ENCODE data around the gene FBXO48. TPM values are rescaled to one million over a fixed set of nuclear protein-coding genes. Genes with fewer than 3 reads are reported as not detected.

Gene FBXO48, protein sequence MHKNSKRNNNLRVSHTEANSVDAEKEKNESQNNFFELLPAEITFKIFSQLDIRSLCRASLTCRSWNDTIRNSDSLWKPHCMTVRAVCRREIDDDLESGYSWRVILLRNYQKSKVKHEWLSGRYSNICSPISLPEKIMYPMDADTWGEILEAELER
- 1 to 10 TPM in 4 of 10 donors, under 1 TPM in 6; 0.27 to 1.2 (median 0.97) TPM for total RNA-seq
- polyA plus RNA-seq: under 1 TPM; 0.30 to 0.51 TPM
- long read RNA-seq, donor 1, partial matches to known transcripts: 2 of 3 reads
- long read RNA-seq, donor 1, other reads (novel, unspliced or antisense): 1 of 3 reads
- long read RNA-seq, donor 2, partial matches to known transcripts: 1 of 2 reads
- long read RNA-seq, donor 2, other reads (novel, unspliced or antisense): 1 of 2 reads
- long read RNA-seq, donor 3: 0 reads

DNA sequence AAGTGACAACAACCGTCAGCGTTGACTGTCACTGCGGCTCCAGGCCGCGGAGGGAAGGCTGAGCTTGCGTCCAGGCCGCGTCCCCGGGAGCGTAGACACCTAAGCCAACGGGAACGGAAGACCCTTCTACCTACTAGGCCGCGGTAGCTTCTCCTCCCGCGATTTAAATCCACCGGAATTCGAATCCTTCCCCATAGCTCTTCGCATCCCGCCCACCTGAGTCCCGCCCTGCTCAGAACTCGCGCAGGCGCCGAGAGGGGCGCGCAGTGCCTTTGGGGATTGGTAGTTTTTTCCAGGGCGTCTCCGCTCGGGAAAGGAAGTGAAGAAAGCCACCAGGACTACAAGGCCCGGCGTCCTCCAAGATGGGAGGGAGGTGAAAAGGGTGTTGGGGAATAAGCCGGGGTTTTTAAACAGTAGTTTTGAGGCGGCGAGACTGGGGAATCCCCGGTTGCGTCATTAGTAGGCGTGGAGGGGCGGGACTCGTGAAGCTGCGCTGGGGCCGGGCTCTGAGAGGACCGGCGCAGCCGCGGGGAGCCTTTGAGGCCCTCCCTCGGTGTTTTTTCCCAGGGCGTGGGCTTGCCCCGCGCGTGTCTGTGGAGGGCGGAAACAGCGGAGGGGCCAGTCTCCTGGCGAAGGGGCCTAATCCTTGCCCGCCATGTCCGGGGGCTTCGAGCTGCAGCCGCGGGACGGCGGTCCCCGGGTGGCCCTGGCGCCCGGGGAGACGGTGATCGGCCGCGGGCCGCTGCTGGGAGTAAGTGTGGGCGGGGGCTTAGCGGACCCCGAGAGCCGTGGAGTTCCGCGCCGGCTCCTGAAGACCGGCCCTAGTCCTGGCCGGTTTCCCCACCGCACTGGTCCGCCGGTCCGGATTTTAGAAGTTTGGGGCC lies at the start of gene FBXO48, which contains the start of gene APLF:
Gene FBXO48, minus strand, starts transcription at position 218 of the 884 bp plus-strand sequence. CDS start 2,149 bp downstream, outside the sequence.
Gene APLF, plus strand, starts transcription at position 509 of the 884 bp plus-strand sequence. Its CDS starts 147 bp downstream, at position 656.
- no peaks in the 10 kb centered on the region for H3K36me3 ChIP-seq
- intact Hi-C loops (cut with DNase I): loop anchor here in 7 of 10 donors (2.0 to 10.0 kb wide), 7 partner anchors 127 to 460 kb away; no protein-coding TSS in a partner anchor
- peak within 1 kb of the TSS; percentile 2 to 94 (median 84) for H3K27ac ChIP-seq
- no peaks in the 10 kb centered on the region for H3K9me3 ChIP-seq
- no peaks in the 10 kb centered on the region for H3K27me3 ChIP-seq
- peak within 1 kb of the TSS; percentile 66 to 95 (median 78) for H3K4me3 ChIP-seq
- TF ChIP-seq, protein P1, sequence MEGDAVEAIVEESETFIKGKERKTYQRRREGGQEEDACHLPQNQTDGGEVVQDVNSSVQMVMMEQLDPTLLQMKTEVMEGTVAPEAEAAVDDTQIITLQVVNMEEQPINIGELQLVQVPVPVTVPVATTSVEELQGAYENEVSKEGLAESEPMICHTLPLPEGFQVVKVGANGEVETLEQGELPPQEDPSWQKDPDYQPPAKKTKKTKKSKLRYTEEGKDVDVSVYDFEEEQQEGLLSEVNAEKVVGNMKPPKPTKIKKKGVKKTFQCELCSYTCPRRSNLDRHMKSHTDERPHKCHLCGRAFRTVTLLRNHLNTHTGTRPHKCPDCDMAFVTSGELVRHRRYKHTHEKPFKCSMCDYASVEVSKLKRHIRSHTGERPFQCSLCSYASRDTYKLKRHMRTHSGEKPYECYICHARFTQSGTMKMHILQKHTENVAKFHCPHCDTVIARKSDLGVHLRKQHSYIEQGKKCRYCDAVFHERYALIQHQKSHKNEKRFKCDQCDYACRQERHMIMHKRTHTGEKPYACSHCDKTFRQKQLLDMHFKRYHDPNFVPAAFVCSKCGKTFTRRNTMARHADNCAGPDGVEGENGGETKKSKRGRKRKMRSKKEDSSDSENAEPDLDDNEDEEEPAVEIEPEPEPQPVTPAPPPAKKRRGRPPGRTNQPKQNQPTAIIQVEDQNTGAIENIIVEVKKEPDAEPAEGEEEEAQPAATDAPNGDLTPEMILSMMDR (IDR thresholded peaks at IDR 0.05): no peak
- ATAC-seq: peak; percentile 97 to 99 (median 99)
- DNase-seq: peak; percentile 94 to 99
- 0 to 1% methylated on average over 82 of the region's 82 CpGs for WGBS, 2 donors
- H3K4me1 ChIP-seq: peaks cover 0 to 34% (median 17%) of the 10 kb centered on the region in 9 donors

DNA sequence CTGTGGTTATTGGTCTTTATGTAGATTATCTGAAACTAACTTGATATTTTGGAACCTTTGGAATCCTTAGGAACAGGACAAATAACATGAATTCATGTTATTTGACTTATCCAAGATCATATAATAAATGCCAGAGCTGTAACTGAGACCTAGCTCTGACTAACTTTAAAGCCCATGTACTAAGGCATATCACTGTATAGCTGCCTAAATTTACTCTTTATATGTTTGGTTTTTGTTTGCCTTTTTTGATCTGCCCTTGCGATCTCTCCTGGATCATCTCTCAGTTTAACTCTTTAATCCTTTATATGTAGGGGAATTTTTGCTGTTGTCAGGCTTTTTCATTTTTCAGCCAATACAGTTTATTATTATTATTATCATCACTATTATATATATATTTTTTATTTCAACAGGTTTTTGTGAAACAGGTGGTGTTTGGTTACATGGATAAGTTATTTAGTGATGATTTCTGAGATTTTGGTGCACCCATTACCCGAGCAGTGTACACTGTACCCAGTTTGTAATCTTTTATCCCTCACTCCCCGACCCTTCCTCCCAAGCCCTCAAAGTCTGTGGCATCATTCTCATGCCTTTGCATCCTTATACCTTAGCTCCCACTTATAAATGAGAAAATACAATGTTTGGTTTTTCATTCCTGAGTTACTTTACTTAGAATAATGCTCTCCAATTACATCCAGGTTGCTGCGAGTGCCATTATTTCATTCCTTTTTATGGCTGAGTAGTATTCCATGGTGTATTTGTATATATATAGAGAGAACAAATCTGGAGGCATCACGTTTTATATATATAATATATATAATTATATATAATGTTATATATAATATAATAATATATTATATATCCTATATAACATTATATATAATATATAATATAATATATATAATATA lies 49.2 kb upstream of the FBXO48 start:
- Histone ChIP-seq H3K27me3 (no peaks in the 10 kb centered on the region), H3K4me3 (no peak overlapping the region), H3K4me1 (peaks cover 0 to 5% (median 0%) of the 10 kb centered on the region in 9 donors), H3K9me3 (peaks cover 0 to 12% (median 0%) of the 10 kb centered on the region in 11 donors), H3K36me3 (no peaks in the 10 kb centered on the region), H3K27ac (no peak overlapping the region)
- DNase-seq (no peak), ATAC-seq (no peak)
- TF ChIP-seq, protein P1 (IDR thresholded peaks at IDR 0.05): no peak
- 84 to 90% methylated on average over 5 of the region's 5 CpGs for WGBS, 2 donors
- intact Hi-C loops (cut with DNase I): no loop called here

DNA sequence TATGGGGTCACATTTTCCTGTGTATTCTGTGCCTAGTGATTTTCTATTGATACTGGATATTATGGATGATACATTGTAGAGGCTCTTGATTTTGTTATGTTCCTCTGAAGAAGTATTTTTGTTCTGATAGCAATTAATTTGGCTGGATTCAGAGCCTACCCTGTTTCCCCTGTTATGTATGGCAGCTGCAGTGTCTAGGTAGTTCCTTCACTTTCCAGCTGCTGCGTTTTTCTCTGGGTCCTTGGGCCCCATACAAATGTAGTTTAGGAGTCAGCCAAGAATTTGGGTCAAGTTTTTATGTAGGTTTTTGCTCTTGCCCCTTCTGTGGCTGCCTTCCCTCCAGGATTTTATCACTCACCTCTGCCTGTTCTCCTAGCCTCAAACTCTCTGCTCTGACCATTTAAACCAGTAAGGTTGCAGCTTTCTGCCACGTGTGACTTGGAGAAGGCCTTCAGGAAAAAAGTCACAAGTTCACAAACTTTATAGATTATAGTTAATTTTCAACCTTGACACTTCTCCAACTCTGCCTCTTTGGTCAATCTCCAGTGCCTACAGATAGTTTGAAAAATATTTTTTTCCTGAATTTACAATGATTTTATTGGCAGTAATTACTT lies 47.3 kb upstream of the FBXO48 start:
- no peak overlapping the region for H3K4me3 ChIP-seq
- DNase-seq: no peak
- no peak for ATAC-seq
- 70 to 74% methylated on average over 2 of the region's 2 CpGs for WGBS, 2 donors
- TF ChIP-seq, protein P1 (IDR thresholded peaks at IDR 0.05): no peak
- H3K27me3 ChIP-seq: no peaks in the 10 kb centered on the region
- H3K27ac ChIP-seq: no peak overlapping the region
- no peaks in the 10 kb centered on the region for H3K36me3 ChIP-seq
- intact Hi-C loops (cut with DNase I): no loop called here
- peaks cover 0 to 5% (median 0%) of the 10 kb centered on the region in 9 donors for H3K4me1 ChIP-seq
- peaks cover 0 to 12% (median 0%) of the 10 kb centered on the region in 11 donors for H3K9me3 ChIP-seq
